HG03139 (cell line): ENCODE results near the gene NLRP6.

ENCODE experiments used
- ATAC-seq: cut with Tn5 transposase; IDR thresholded peaks from one replicate; pipeline ENCODE4 v1.9.1; 2021; ENCODE audit not compliant: unreplicated experiment

Gene NLRP6

GRCh38 chr11:292211-293121, 14.3 kb downstream of the NLRP6 start:
- ATAC-seq, result no peak

GRCh38 chr11:293271-293851, 15.2 kb downstream of the NLRP6 start:
- no peak for ATAC-seq

- no peak for ATAC-seq
These were observed 15.8 kb downstream of the NLRP6 start for GRCh38 chr11:293852-294661.

- no peak for ATAC-seq
These were observed 16.6 kb downstream of the NLRP6 start for GRCh38 chr11:294780-295179.

GRCh38 chr11:295351-296170, 17.4 kb downstream of the NLRP6 start:
- no peak for ATAC-seq

GRCh38 chr11:296171-297050, 18.2 kb downstream of the NLRP6 start:
- ATAC-seq, result no peak

GRCh38 chr11:297051-297585, 18.9 kb downstream of the NLRP6 start:
- no peak for ATAC-seq

- no peak for ATAC-seq
These were observed 19.6 kb downstream of the NLRP6 start for GRCh38 chr11:297586-298405.

- ATAC-seq, result no peak
These were observed 20.3 kb downstream of the NLRP6 start for GRCh38 chr11:298406-299065.

GRCh38 chr11:299081-299891, 21.1 kb downstream of the NLRP6 start, which contains the start of gene IFITM5:
TSS of gene IFITM5 (minus strand) at chr11:299526. CDS start at chr11:299490, 36 bp downstream.
- no peak for ATAC-seq

- no peak for ATAC-seq
These were observed 21.9 kb downstream of the NLRP6 start for GRCh38 chr11:299951-300735.

- no peak for ATAC-seq
These were observed 25.2 kb downstream of the NLRP6 start for GRCh38 chr11:303363-303762.

- no peak for ATAC-seq
These were observed 25.9 kb downstream of the NLRP6 start for GRCh38 chr11:304061-304506.

GRCh38 chr11:304915-305843, 27.0 kb downstream of the NLRP6 start:
- ATAC-seq, result no peak

- ATAC-seq, result no peak
These were observed 27.6 kb downstream of the NLRP6 start for GRCh38 chr11:305844-306211.
